ENCODE data around the gene FYN. TPM values are rescaled to one million over a fixed set of nuclear protein-coding genes. Genes with fewer than 3 reads are reported as not detected.

FYN gene
- polyA plus RNA-seq, 3 donors, result 88.4 to 149 (median 114) TPM

GRCh38 chr6:111898452-111898851 lies 25.2 kb upstream of the FYN start:
- Histone ChIP-seq H3K9me3 (replicated peaks in 1 of 2; ENCODE audit: control insufficient read depth in 1 of 2, insufficient read depth in 1 of 2, low read length in 2 of 2) (no peaks in the 10 kb centered on the region), H3K36me3 (replicated peaks in 1 of 2; ENCODE audit: control insufficient read depth in 1 of 2, insufficient read depth in 2 of 2, low read length in 2 of 2) (no peaks in the 10 kb centered on the region), H3K4me3 (replicated peaks in 1 of 3; ENCODE audit: low read depth in 2 of 3, low read length in 3 of 3) (no peak overlapping the region), H3K4me2 (replicated peaks; ENCODE audit: extremely low read depth, low read length, poor library complexity, severe bottlenecking) (no peak overlapping the region), H2AFZ (ENCODE audit: insufficient read depth, low read depth, low read length, poor library complexity, severe bottlenecking) (no peak overlapping the region), H3K27me3 (ENCODE audit: control insufficient read depth in 2 of 2, insufficient read depth in 2 of 2, low read length in 2 of 2) (no peaks in the 10 kb centered on the region), H3K27ac (ENCODE audit: low read depth in 1 of 2, low read length in 2 of 2) (no peak overlapping the region), H4K20me1 (ENCODE audit: insufficient read depth, low read length) (no peaks in the 10 kb centered on the region), H3K4me1 (ENCODE audit: control insufficient read depth in 1 of 2, insufficient read depth in 2 of 2, low read length in 2 of 2) (no peaks in the 10 kb centered on the region), H3K9ac (ENCODE audit: insufficient read depth, low read length, poor library complexity, severe bottlenecking) (no peak overlapping the region), H3K79me2 (ENCODE audit: insufficient read depth, low read length) (no peaks in the 10 kb centered on the region)
- Mint-ChIP-seq H3K4me3 (no peak overlapping the region), H3K4me1 (peaks cover 2% of the 10 kb centered on the region), H3K36me3 (no peaks in the 10 kb centered on the region), H3K9me3 (no peaks in the 10 kb centered on the region), H3K27me3 (ENCODE audit: low read depth in 3 of 3) (peaks cover 0 to 2% (median 0%) of the 10 kb centered on the region in 3 donors), H3K27ac (no peak overlapping the region)
- intact Hi-C loops (cut with micrococcal nuclease), result no loop called here
- no peak for TF ChIP-seq CTCF (IDR thresholded peaks at IDR 0.05)
- DNase-seq, result no peak
- WGBS (ENCODE audit: insufficient coverage), result no CpG with 5 or more reads among the region's 4 CpGs

GRCh38 chr6:111894951-111895350 lies 21.7 kb upstream of the FYN start:
- H3K4me3 ChIP-seq (replicated peaks in 1 of 3; ENCODE audit: low read depth in 2 of 3, low read length in 3 of 3), result no peak overlapping the region
- H4K20me1 ChIP-seq (ENCODE audit: insufficient read depth, low read length), result no peaks in the 10 kb centered on the region
- H3K36me3 Mint-ChIP-seq, result no peaks in the 10 kb centered on the region
- H3K9me3 ChIP-seq (replicated peaks in 1 of 2; ENCODE audit: control insufficient read depth in 1 of 2, insufficient read depth in 1 of 2, low read length in 2 of 2), result no peaks in the 10 kb centered on the region
- H2AFZ ChIP-seq (ENCODE audit: insufficient read depth, low read depth, low read length, poor library complexity, severe bottlenecking), result no peak overlapping the region
- H3K27me3 ChIP-seq (ENCODE audit: control insufficient read depth in 2 of 2, insufficient read depth in 2 of 2, low read length in 2 of 2), result no peaks in the 10 kb centered on the region
- no peaks in the 10 kb centered on the region for H3K79me2 ChIP-seq (ENCODE audit: insufficient read depth, low read length)
- H3K4me3 Mint-ChIP-seq, result no peak overlapping the region
- peaks cover 0 to 2% (median 0%) of the 10 kb centered on the region in 3 donors for H3K27me3 Mint-ChIP-seq (ENCODE audit: low read depth in 3 of 3)
- DNase-seq, result no peak
- TF ChIP-seq CTCF (IDR thresholded peaks at IDR 0.05), result no peak
- H3K4me1 ChIP-seq (ENCODE audit: control insufficient read depth in 1 of 2, insufficient read depth in 2 of 2, low read length in 2 of 2), result no peaks in the 10 kb centered on the region
- no CpG with 5 or more reads among the region's 1 CpG for WGBS (ENCODE audit: insufficient coverage)
- intact Hi-C loops (cut with micrococcal nuclease), result no loop called here
- peaks cover 2% of the 10 kb centered on the region for H3K4me1 Mint-ChIP-seq
- H3K36me3 ChIP-seq (replicated peaks in 1 of 2; ENCODE audit: control insufficient read depth in 1 of 2, insufficient read depth in 2 of 2, low read length in 2 of 2), result no peaks in the 10 kb centered on the region
- no peaks in the 10 kb centered on the region for H3K9me3 Mint-ChIP-seq
- H3K27ac Mint-ChIP-seq, result no peak overlapping the region
- no peak overlapping the region for H3K27ac ChIP-seq (ENCODE audit: low read depth in 1 of 2, low read length in 2 of 2)
- no peak overlapping the region for H3K4me2 ChIP-seq (replicated peaks; ENCODE audit: extremely low read depth, low read length, poor library complexity, severe bottlenecking)
- H3K9ac ChIP-seq (ENCODE audit: insufficient read depth, low read length, poor library complexity, severe bottlenecking), result no peak overlapping the region

All from CD14-positive monocyte (primary cell).